GM23338 (cell line): Measurements from ENCODE around the gene MYLK4. TPM values are rescaled to one million over a fixed set of nuclear protein-coding genes. Genes with fewer than 3 reads are reported as not detected.

ENCODE experiments used
- ATAC-seq: fragments of 200-7000 bp; cut with Tn5 transposase; 3 replicates; pipeline ENCODE4 v1.9.1; 2020
- DNase-seq: peaks from one replicate; pipeline ENCODE4 v3.0.0-alpha.2; 2015; ENCODE audit warnings: low spot score
- H2AFZ ChIP-seq: fragments of 200-600 bp; sonication (generic); 2 replicates; pipeline ENCODE4 v1.8.0; 2016; ENCODE audit warnings: antibody characterized with exemption, mild to moderate bottlenecking, moderate library complexity
- H3F3A ChIP-seq: fragments of 200-600 bp; sonication (generic); replicated peaks from 2 replicates; pipeline ENCODE4 v1.8.0; 2017; ENCODE audit warnings: antibody characterized with exemption, mixed run types, low read depth
- H3K27ac ChIP-seq: fragments of 200-600 bp; sonication (generic); 2 replicates; pipeline ENCODE4 v1.6.1; 2016; ENCODE audit warnings: low read depth
- H3K27me3 ChIP-seq: fragments of 200-600 bp; sonication (generic); 2 replicates; pipeline ENCODE4 v1.8.0; 2016; ENCODE audit warnings: mild to moderate bottlenecking, mixed run types, moderate library complexity; ENCODE audit not compliant: insufficient read depth
- H3K36me3 ChIP-seq: fragments of 200-600 bp; sonication (generic); 2 replicates; pipeline ENCODE4 v1.8.0; 2016; ENCODE audit warnings: mild to moderate bottlenecking; ENCODE audit not compliant: insufficient read depth
- H3K4me1 ChIP-seq: fragments of 200-600 bp; sonication (generic); 2 replicates; pipeline ENCODE4 v1.8.0; 2016; ENCODE audit warnings: mild to moderate bottlenecking, moderate library complexity; ENCODE audit not compliant: insufficient read depth
- H3K4me2 ChIP-seq: fragments of 200-600 bp; sonication (generic); 2 replicates; pipeline ENCODE4 v1.7.1; 2017; ENCODE audit warnings: mixed run types
- H3K4me3 ChIP-seq: fragments of 200-600 bp; sonication (generic); 2 replicates; pipeline ENCODE4 v1.6.1; 2016; ENCODE audit warnings: mixed run types
- H3K79me2 ChIP-seq: fragments of 200-600 bp; sonication (generic); replicated peaks from 2 replicates; pipeline ENCODE4 v1.8.0; 2017; ENCODE audit warnings: mild to moderate bottlenecking; ENCODE audit not compliant: insufficient read depth
- H3K9me2 ChIP-seq: fragments of 200-600 bp; sonication (generic); 2 replicates; pipeline ENCODE4 v1.8.0; 2017; ENCODE audit not compliant: insufficient read depth
- H4K20me1 ChIP-seq: fragments of 200-600 bp; sonication (generic); replicated peaks from 2 replicates; pipeline ENCODE4 v1.8.0; 2017; ENCODE audit warnings: mild to moderate bottlenecking; ENCODE audit not compliant: insufficient read depth
- H3K27ac Mint-ChIP-seq: 2 replicates; pipeline ENCODE4 v1.8.0; 2020; ENCODE audit warnings: inconsistent platforms, mild to moderate bottlenecking, moderate library complexity, mixed read lengths
- H3K27me3 Mint-ChIP-seq: 3 replicates; pipeline ENCODE4 v1.8.0; 2022; ENCODE audit warnings: low read depth, mild to moderate bottlenecking, moderate library complexity, mixed read lengths, inconsistent platforms; ENCODE audit not compliant: insufficient read depth, poor library complexity
- H3K36me3 Mint-ChIP-seq: 3 replicates; pipeline ENCODE4 v1.8.0; 2021; ENCODE audit warnings: low read depth, mild to moderate bottlenecking, inconsistent platforms, moderate library complexity, mixed read lengths
- H3K4me1 Mint-ChIP-seq: 3 replicates; pipeline ENCODE4 v1.8.0; 2020; ENCODE audit warnings: mild to moderate bottlenecking, inconsistent platforms, mixed read lengths
- H3K4me3 Mint-ChIP-seq: 3 replicates; pipeline ENCODE4 v1.8.0; 2021; ENCODE audit warnings: moderate library complexity, mild to moderate bottlenecking, inconsistent platforms, mixed read lengths
- H3K9me3 Mint-ChIP-seq: 3 replicates; pipeline ENCODE4 v1.8.0; 2020; ENCODE audit warnings: moderate library complexity, mild to moderate bottlenecking, inconsistent platforms, mixed read lengths
- CREB1 ChIP-seq: fragments of 250-450 bp; sonication (Bioruptor Pico); IDR thresholded peaks from 2 replicates; pipeline ENCODE4 v1.5.0; 2020; ENCODE audit warnings: low read depth, mild to moderate bottlenecking, moderate library complexity
- CTCF ChIP-seq, 2 experiments: fragments of 200-600 bp in 1 of 2; sonication (generic) in 1 of 2; conservative IDR thresholded peaks; 2 replicates each; pipeline versions ENCODE4 v1.5.1 to v1.6.1; 2016 to 2017; ENCODE audit warnings: antibody characterized with exemption in 2 of 2, low read depth in 2 of 2, mild to moderate bottlenecking in 2 of 2, moderate library complexity in 1 of 2
- ETS1 ChIP-seq: IDR thresholded peaks from 2 replicates; pipeline ENCODE4 v1.6.1; 2016; ENCODE audit warnings: antibody characterized with exemption
- NANOG ChIP-seq: IDR thresholded peaks from 2 replicates; pipeline ENCODE4 v1.6.1; 2016; ENCODE audit warnings: antibody characterized with exemption, borderline replicate concordance
- REST ChIP-seq: IDR thresholded peaks from one replicate; pipeline ENCODE4 v1.6.1; 2018; ENCODE audit warnings: antibody characterized with exemption; ENCODE audit not compliant: unreplicated experiment
- STAT1 ChIP-seq: IDR thresholded peaks from one replicate; pipeline ENCODE4 v1.6.1; 2016; ENCODE audit warnings: antibody characterized with exemption; ENCODE audit not compliant: unreplicated experiment
- ZNF114 ChIP-seq: fragments of 250-450 bp; sonication (Bioruptor Pico); IDR thresholded peaks from 2 replicates; pipeline ENCODE4 v1.5.0; 2020; ENCODE audit warnings: mild to moderate bottlenecking, moderate library complexity
- ZNF331 ChIP-seq: fragments of 250-450 bp; sonication (Bioruptor Pico); IDR thresholded peaks from 2 replicates; pipeline ENCODE4 v1.5.0; 2020; ENCODE audit warnings: low read depth, mild to moderate bottlenecking, moderate library complexity
- ZNF462 ChIP-seq: fragments of 250-450 bp; sonication (Bioruptor Pico); IDR thresholded peaks from 2 replicates; pipeline ENCODE4 v1.5.0; 2020; ENCODE audit warnings: mild to moderate bottlenecking, moderate library complexity
- polyA plus RNA-seq: library from polyadenylated mRNA; unstranded; fragments of >200 nt; fragmentation: Nextera tagmentation; extraction: Ambion mirVana; gene quantifications from 2 replicates; pipeline ENCODE4 v1.2.1, GENCODE V29; 2016
- total RNA-seq: library from RNA; depleted of rRNA; stranded (reverse); fragments of >200 nt; shearing (Covaris generic); gene quantifications from 2 replicates; pipeline ENCODE4 v1.2.3, GENCODE V29; 2014

MYLK4 gene
- total and polyA plus RNA-seq, 2 experiments from 2014 or later: 0.03 to 0.17 TPM

- H3K4me1 ChIP-seq: no peaks in the 10 kb centered on the region
- DNase-seq (no peak), ATAC-seq (no peak)
- no peak overlapping the region for H3K27ac Mint-ChIP-seq
- H3K4me3 ChIP-seq: no peak overlapping the region
- no peak overlapping the region for H3K27ac ChIP-seq
- peak overlapping the region; percentile 69; the same call in 1 of the 2 replicates for H2AFZ ChIP-seq
- no peaks in the 10 kb centered on the region for H3K9me3 Mint-ChIP-seq
- no peak overlapping the region for H3K4me2 ChIP-seq
- peaks cover 7% of the 10 kb centered on the region for H3K27me3 Mint-ChIP-seq
- H3K4me3 Mint-ChIP-seq: no peak overlapping the region
- no peaks in the 10 kb centered on the region for H4K20me1 ChIP-seq
- H3K36me3 ChIP-seq: no peaks in the 10 kb centered on the region
- no peaks in the 10 kb centered on the region for H3F3A ChIP-seq
- TF ChIP-seq NANOG (no peak), REST (no peak), STAT1 (no peak), ZNF114 (CRISPR knock-in tag) (no peak), ZNF331 (CRISPR knock-in tag) (no peak), ETS1 (no peak), ZNF462 (CRISPR knock-in tag) (no peak), CREB1 (CRISPR knock-in tag) (no peak), CTCF (conservative IDR thresholded peaks at IDR 0.05; ENCODE audit: low read depth in 2 of 2) (no peak)
- no peaks in the 10 kb centered on the region for H3K79me2 ChIP-seq
- no peaks in the 10 kb centered on the region for H3K27me3 ChIP-seq
- peaks cover 5% of the 10 kb centered on the region; the same call in 1 of the 2 replicates for H3K9me2 ChIP-seq
- H3K36me3 Mint-ChIP-seq: no peaks in the 10 kb centered on the region
- H3K4me1 Mint-ChIP-seq: no peaks in the 10 kb centered on the region
These were observed 70.3 kb downstream of the MYLK4 start for GRCh38 chr6:2680264-2680922.
